DND-41 (cell line): ENCODE results near the gene NDUFA8.

Experiments used
- CTCF ChIP-seq: IDR thresholded peaks from 2 replicates; pipeline ENCODE4 v1.5.1; 2012; ENCODE audit warnings: borderline replicate concordance, low read length, moderate library complexity, mild to moderate bottlenecking; ENCODE audit not compliant: poor library complexity, severe bottlenecking; ENCODE audit errors: extremely low read depth
- EZH2 ChIP-seq: IDR thresholded peaks from 3 replicates; pipeline ENCODE4 v1.6.1; 2012; ENCODE audit warnings: borderline replicate concordance, low read depth, mild to moderate bottlenecking, moderate library complexity, low read length, inconsistent platforms; ENCODE audit not compliant: severe bottlenecking

GRCh38 chr9:122172131-122172530 is 12.6 kb upstream of the NDUFA8 start:
- TF ChIP-seq CTCF (no peak), EZH2 (no peak)
